OCI-LY7 (cell line): ENCODE results near the gene TJP3. TPM values are rescaled to one million over a fixed set of nuclear protein-coding genes. Genes with fewer than 3 reads are reported as not detected.

Source experiments
- BruUV-seq: library from RNA; stranded (reverse); fragments of 400-500 nt; replicated peaks from 2 replicates; lab custom pipeline; 2021; lab: Mats Ljungman, UMichigan
- CTCF ChIA-PET: fragments of 300-600 bp; sonication (Branson Sonifier 250); formaldehyde crosslinking; loops from one replicate; lab custom pipeline; 2022; ENCODE audit warnings: antibody characterized with exemption; ENCODE audit not compliant: unreplicated experiment; lab: Charles Lee
- POLR2A ChIA-PET: fragments of 300-600 bp; sonication (Branson Sonifier 250); formaldehyde crosslinking; loops from one replicate; lab custom pipeline; 2022; ENCODE audit warnings: antibody characterized with exemption; lab: Charles Lee
- DNase-seq: peaks from one replicate; pipeline ENCODE4 v3.0.0-alpha.2; 2015; ENCODE audit warnings: low spot score
- H2AFZ ChIP-seq: fragments of 200-600 bp; sonication (generic), shearing (Covaris generic); 2 replicates; pipeline ENCODE4 v1.6.1; 2014; ENCODE audit warnings: mild to moderate bottlenecking, antibody characterized with exemption, low read length, moderate library complexity
- H3K27ac ChIP-seq: fragments of 200-600 bp; sonication (generic); 2 replicates; pipeline ENCODE4 v1.5.1; 2014; ENCODE audit warnings: mixed run types, low read depth, mild to moderate bottlenecking, moderate library complexity, low read length, inconsistent platforms; ENCODE audit not compliant: poor library complexity, severe bottlenecking
- H3K36me3 ChIP-seq: fragments of 200-600 bp; sonication (generic); 2 replicates; pipeline ENCODE4 v1.6.1; 2014; ENCODE audit warnings: mild to moderate bottlenecking, antibody characterized with exemption, low read length, moderate library complexity, mixed read lengths; ENCODE audit not compliant: insufficient read depth
- H3K4me1 ChIP-seq: fragments of 200-600 bp; sonication (generic); 2 replicates; pipeline ENCODE4 v1.5.1; 2014; ENCODE audit warnings: mild to moderate bottlenecking, low read length; ENCODE audit not compliant: insufficient read depth, poor library complexity, severe bottlenecking
- H3K4me2 ChIP-seq: fragments of 200-600 bp; sonication (generic); 2 replicates; pipeline ENCODE4 v1.6.1; 2014; ENCODE audit warnings: mild to moderate bottlenecking, low read length
- H3K4me3 ChIP-seq: fragments of 200-600 bp; sonication (generic); 2 replicates; pipeline ENCODE4 v1.5.1; 2014; ENCODE audit warnings: mild to moderate bottlenecking, low read depth, low read length; ENCODE audit not compliant: poor library complexity, severe bottlenecking
- H3K79me2 ChIP-seq: fragments of 200-600 bp; sonication (generic); 2 replicates; pipeline ENCODE4 v1.6.1; 2016; ENCODE audit warnings: low read depth, mild to moderate bottlenecking, low read length, moderate library complexity, mixed read lengths; ENCODE audit not compliant: insufficient read depth
- H3K9me2 ChIP-seq: fragments of 200-600 bp; sonication (generic); 2 replicates; pipeline ENCODE4 v1.6.1; 2016; ENCODE audit warnings: mild to moderate bottlenecking, low read length, mixed read lengths; ENCODE audit not compliant: insufficient read depth
- H3K9me3 ChIP-seq: fragments of 200-600 bp; sonication (generic); 2 replicates; pipeline ENCODE4 v1.6.1; 2014; ENCODE audit warnings: mild to moderate bottlenecking, mixed run types, low read length, mixed read lengths
- H4K20me1 ChIP-seq: fragments of 200-600 bp; sonication (generic); 2 replicates; pipeline ENCODE4 v1.6.1; 2014; ENCODE audit warnings: mild to moderate bottlenecking, antibody characterized with exemption, low read length, moderate library complexity, mixed read lengths; ENCODE audit not compliant: insufficient read depth
- EZH2phosphoT487 ChIP-seq: fragments of 200-600 bp; sonication (generic); IDR thresholded peaks from 2 replicates; pipeline ENCODE4 v1.6.1; 2018; ENCODE audit warnings: low read depth, borderline replicate concordance, mild to moderate bottlenecking, mixed run types, antibody characterized with exemption, low read length, moderate library complexity, mixed read lengths
- intact Hi-C: fragments of 100-400 bp; cut with micrococcal nuclease; formaldehyde crosslinking; loops from one replicate; pipeline ENCODE4 v1.10.0; 2022; ENCODE audit not compliant: unreplicated experiment
- total RNA-seq, 2 experiments: library from RNA; depleted of rRNA in 1 of 2; stranded (reverse); fragments of >200 nt in 1 of 2; shearing (Covaris generic) in 1 of 2; gene quantifications; 2 replicates each; pipeline ENCODE4 v1.2.3, GENCODE V29; 2014 to 2022
- TF ChIP-seq, protein P1 (sequence below): fragments of 200-600 bp; sonication (generic); conservative IDR thresholded peaks from 2 replicates; pipeline ENCODE4 v1.5.1; 2014; ENCODE audit warnings: mild to moderate bottlenecking, antibody characterized with exemption, low read length, moderate library complexity, mixed read lengths

TJP3 gene
- total RNA-seq, 2 experiments from 2014 or later = 0.69 to 1.8 TPM

DNA sequence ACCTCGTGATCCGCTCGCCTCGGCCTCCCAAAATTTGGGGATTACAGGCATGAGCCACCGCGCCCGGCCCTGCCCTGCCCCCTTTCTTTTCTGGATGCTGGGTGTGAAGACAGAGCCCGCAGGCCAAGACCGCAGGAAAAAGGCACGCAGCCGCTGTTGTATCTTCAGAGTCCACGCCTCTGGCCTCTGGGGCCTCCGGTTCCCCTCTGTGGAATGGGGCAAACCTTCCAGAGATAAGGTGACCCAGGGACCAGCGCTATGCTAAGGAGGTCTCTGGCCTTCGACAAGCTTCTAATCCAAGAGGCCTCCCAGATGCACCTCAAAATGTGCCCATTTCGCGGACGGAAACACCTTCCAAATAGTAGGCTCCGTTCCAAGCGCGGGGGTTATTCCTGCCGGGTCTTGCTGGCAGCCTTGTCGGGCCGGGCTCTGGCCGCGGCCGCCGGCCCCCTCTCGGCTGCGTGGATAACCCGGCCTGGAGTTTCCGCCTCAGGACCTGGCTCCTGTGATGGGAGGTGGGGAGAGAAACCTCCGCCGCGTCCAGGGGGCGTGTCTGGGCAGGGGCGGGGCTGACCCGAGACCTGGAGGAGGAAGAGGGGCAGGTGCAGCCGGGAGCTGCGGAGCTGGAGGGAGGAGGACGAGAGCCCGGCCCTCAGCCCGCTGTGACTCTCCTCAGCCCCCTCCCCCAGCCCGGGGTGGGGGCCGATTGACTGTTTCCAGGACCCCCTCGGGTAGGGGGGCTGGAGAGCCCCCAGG lies 13.1 kb downstream of the TJP3 start:
- Histone ChIP-seq H3K4me1 (no peaks in the 10 kb centered on the region), H3K9me2 (no peaks in the 10 kb centered on the region), H2AFZ (no peak overlapping the region), H4K20me1 (no peaks in the 10 kb centered on the region), H3K9me3 (no peaks in the 10 kb centered on the region), H3K4me2 (peak overlapping the region; percentile 39; the same call in 1 of the 2 replicates), H3K4me3 (no peak overlapping the region), H3K27ac (no peak overlapping the region), H3K36me3 (no peaks in the 10 kb centered on the region), H3K79me2 (no peaks in the 10 kb centered on the region)
- DNase-seq = peak; percentile 85
- BruUV-seq = no TSS peak
- intact Hi-C loops = no loop called here
- TF ChIP-seq, protein P1, sequence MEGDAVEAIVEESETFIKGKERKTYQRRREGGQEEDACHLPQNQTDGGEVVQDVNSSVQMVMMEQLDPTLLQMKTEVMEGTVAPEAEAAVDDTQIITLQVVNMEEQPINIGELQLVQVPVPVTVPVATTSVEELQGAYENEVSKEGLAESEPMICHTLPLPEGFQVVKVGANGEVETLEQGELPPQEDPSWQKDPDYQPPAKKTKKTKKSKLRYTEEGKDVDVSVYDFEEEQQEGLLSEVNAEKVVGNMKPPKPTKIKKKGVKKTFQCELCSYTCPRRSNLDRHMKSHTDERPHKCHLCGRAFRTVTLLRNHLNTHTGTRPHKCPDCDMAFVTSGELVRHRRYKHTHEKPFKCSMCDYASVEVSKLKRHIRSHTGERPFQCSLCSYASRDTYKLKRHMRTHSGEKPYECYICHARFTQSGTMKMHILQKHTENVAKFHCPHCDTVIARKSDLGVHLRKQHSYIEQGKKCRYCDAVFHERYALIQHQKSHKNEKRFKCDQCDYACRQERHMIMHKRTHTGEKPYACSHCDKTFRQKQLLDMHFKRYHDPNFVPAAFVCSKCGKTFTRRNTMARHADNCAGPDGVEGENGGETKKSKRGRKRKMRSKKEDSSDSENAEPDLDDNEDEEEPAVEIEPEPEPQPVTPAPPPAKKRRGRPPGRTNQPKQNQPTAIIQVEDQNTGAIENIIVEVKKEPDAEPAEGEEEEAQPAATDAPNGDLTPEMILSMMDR = no peak
- no peak for TF ChIP-seq EZH2phosphoT487
- CTCF ChIA-PET = no interaction called here
- POLR2A ChIA-PET = no interaction called here

GRCh38 chr19:3721887-3722442 lies 13.8 kb downstream of the TJP3 start:
- BruUV-seq = no TSS peak
- intact Hi-C loops = no loop called here
- ChIA-PET POLR2A (no interaction called here), CTCF (no interaction called here)
- Histone ChIP-seq H3K36me3 (no peaks in the 10 kb centered on the region), H3K9me2 (no peaks in the 10 kb centered on the region), H2AFZ (no peak overlapping the region), H3K27ac (no peak overlapping the region), H3K4me1 (no peaks in the 10 kb centered on the region), H3K4me3 (no peak overlapping the region), H3K79me2 (no peaks in the 10 kb centered on the region), H3K9me3 (no peaks in the 10 kb centered on the region), H3K4me2 (peak overlapping the region; percentile 39; the same call in 1 of the 2 replicates), H4K20me1 (no peaks in the 10 kb centered on the region)
- DNase-seq = no peak
- TF ChIP-seq EZH2phosphoT487 = no peak
- TF ChIP-seq, protein P1 = no peak
